ENCODE measurements around the gene SERINC1.

The SERINC1 gene

DNA sequence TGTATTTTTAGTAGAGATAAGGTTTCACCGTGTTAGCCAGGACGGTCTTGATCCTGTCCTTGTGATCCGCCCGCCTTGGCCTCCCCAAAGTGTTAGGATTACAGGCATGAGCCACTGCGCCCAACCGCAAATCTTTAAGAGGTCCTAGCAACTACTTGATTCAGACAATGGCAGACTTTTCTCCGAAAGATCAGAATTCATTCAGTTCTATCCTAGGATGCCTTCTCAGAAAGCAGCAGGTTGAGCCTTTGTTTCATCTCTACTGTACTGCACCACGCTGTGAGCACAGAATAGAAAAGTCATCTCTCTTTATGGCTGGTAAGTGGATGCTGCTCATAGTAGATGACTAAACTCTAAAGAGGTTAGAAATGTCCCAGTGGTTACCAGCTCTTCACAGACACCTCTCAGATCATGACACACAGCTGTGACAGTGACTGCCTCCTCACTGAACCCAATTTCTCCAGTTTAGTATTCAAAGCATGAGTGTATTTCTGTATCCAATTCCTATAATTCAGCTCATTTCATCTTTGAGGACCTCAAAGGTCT is 78.2 kb downstream of the SERINC1 start:
- TF ChIP-seq, protein P1, sequence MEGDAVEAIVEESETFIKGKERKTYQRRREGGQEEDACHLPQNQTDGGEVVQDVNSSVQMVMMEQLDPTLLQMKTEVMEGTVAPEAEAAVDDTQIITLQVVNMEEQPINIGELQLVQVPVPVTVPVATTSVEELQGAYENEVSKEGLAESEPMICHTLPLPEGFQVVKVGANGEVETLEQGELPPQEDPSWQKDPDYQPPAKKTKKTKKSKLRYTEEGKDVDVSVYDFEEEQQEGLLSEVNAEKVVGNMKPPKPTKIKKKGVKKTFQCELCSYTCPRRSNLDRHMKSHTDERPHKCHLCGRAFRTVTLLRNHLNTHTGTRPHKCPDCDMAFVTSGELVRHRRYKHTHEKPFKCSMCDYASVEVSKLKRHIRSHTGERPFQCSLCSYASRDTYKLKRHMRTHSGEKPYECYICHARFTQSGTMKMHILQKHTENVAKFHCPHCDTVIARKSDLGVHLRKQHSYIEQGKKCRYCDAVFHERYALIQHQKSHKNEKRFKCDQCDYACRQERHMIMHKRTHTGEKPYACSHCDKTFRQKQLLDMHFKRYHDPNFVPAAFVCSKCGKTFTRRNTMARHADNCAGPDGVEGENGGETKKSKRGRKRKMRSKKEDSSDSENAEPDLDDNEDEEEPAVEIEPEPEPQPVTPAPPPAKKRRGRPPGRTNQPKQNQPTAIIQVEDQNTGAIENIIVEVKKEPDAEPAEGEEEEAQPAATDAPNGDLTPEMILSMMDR (conservative IDR thresholded peaks at IDR 0.05; ENCODE audit: low read depth, low read length) = no peak
- H3K4me3 ChIP-seq (ENCODE audit: low read length) = no peak overlapping the region
- no peak for DNase-seq (ENCODE audit: low read depth)
